ENCODE data around the gene NOC4L. TPM values are rescaled to one million over a fixed set of nuclear protein-coding genes. Genes with fewer than 3 reads are reported as not detected.

The NOC4L gene
- total RNA-seq, 1 donor from 2014 or later: 16.5 TPM

DNA sequence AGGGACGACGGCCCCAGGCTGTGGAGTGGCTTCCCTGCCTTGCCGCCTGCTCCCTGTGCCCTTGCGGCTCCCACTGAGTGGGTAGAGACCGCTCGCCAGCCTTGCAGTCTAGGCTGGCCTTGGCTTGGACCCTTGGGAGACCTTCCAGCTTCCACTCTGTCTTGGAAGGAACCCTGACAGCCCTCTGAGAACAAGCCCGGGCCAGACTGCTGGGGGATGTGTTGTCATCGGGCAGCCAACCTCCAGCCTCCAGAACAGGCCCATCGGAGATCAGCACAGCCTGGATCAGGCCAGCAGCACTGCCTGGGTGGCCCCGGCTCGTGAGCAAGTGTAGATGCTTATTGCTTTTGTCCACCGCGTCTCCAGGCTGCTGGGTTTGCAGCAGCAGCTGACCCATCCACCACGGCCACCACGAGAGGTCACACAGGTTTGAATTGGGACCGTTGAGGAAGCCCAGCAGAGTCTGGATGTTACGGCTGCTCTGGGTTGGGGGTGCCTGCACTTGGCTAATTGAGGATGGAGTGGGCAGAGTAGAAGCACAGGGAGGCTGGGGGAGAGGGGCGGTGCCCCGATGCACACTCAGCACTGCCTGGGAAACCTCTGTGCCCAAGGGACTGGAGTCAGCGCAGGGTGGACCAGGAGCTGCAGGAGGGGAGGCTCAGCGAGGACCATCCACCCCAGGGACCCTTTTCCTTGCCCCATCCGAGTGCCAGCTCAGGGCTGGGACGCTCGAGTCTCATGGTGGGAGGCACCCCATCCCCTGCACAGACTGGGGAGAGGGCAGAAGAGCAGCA, 55.5 kb downstream of the NOC4L start:
- no peak overlapping the region for H3K4me3 ChIP-seq
- H3K36me3 ChIP-seq: no peaks in the 10 kb centered on the region
- H3K9me3 ChIP-seq: no peaks in the 10 kb centered on the region
- H3K4me1 ChIP-seq: no peaks in the 10 kb centered on the region
- no peak for ATAC-seq
- intact Hi-C loops (cut with DNase I): no loop called here
- DNase-seq: no peak
- H3K27me3 ChIP-seq: peaks cover 18% of the 10 kb centered on the region
- TF ChIP-seq, protein P1, sequence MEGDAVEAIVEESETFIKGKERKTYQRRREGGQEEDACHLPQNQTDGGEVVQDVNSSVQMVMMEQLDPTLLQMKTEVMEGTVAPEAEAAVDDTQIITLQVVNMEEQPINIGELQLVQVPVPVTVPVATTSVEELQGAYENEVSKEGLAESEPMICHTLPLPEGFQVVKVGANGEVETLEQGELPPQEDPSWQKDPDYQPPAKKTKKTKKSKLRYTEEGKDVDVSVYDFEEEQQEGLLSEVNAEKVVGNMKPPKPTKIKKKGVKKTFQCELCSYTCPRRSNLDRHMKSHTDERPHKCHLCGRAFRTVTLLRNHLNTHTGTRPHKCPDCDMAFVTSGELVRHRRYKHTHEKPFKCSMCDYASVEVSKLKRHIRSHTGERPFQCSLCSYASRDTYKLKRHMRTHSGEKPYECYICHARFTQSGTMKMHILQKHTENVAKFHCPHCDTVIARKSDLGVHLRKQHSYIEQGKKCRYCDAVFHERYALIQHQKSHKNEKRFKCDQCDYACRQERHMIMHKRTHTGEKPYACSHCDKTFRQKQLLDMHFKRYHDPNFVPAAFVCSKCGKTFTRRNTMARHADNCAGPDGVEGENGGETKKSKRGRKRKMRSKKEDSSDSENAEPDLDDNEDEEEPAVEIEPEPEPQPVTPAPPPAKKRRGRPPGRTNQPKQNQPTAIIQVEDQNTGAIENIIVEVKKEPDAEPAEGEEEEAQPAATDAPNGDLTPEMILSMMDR (IDR thresholded peaks at IDR 0.05): no peak
- no peak overlapping the region for H3K27ac ChIP-seq

DNA sequence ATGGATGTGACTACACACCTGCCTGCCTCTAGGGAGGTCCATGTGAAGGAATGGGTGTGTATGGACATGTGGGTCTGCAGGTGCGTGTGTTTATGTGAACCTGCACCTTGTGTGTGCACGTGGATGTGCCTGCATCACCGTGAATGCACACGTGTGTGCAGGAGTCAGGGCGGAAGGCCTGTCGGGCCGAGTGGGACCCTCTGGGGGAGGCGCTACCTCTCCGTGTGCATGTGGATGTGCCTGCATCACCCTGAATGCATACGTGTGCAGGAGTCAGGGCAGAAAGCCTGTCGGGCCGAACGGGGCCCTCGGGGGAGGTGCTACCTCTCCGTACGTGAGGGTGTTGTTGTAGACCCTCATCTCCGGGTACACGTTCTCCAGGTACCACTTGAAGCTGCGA, 56.5 kb downstream of the NOC4L start:
- TF ChIP-seq, protein P1 (IDR thresholded peaks at IDR 0.05): no peak
- no peaks in the 10 kb centered on the region for H3K9me3 ChIP-seq
- DNase-seq (no peak), ATAC-seq (no peak)
- no peak overlapping the region for H3K27ac ChIP-seq
- intact Hi-C loops (cut with DNase I): no loop called here
- no peak overlapping the region for H3K4me3 ChIP-seq
- H3K27me3 ChIP-seq: peaks cover 29% of the 10 kb centered on the region
- H3K4me1 ChIP-seq: peaks cover 5% of the 10 kb centered on the region
- no peaks in the 10 kb centered on the region for H3K36me3 ChIP-seq

DNA sequence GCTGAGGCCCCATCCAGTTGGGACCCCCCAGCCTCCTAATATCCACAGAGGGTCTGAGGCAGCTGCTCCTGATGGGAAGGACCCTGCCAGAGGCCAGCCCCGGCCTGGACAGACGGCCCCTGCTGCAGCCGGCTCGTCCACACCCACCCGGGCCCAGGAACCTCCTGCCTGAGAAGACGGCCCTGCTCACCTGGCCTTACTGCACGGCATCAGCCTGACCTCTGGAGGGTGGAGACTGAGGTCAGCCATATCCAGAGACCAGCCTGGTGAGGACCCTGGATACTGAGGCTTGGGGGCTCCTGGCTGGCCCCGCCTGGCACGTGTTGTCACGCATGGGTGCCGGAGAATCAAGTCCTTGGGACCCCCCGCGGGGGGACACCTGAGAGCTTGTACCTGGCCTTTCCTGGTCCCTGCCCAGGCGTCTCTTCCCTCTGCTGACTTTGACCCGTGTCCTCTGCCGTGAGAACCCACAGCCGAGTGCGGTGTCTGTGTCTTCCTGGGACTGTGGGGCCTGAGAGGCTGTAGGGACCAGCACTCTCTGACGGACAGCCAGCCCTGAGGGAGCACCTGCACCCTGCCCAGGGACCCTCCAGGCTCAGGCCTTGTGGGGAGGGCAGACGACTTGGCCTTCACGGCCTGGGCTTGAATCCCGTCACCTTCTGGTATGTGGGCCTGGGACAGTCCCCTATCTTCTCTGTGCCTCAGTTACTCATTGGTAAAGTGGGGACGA, 57.3 kb downstream of the NOC4L start:
- intact Hi-C loops (cut with DNase I): no loop called here
- TF ChIP-seq, protein P1 (IDR thresholded peaks at IDR 0.05): no peak
- Histone ChIP-seq H3K9me3 (no peaks in the 10 kb centered on the region), H3K4me1 (peaks cover 5% of the 10 kb centered on the region), H3K27me3 (peaks cover 34% of the 10 kb centered on the region), H3K4me3 (no peak overlapping the region), H3K27ac (no peak overlapping the region), H3K36me3 (no peaks in the 10 kb centered on the region)
- no peak for ATAC-seq
- DNase-seq: no peak

Other genes with a start within 250 kb of the NOC4L start
- 32.4 TPM for gene ULK1, start 249.8 kb upstream of the NOC4L start, total RNA-seq
- gene PUS1, start 215.2 kb upstream of the NOC4L start, total RNA-seq: 19.9 TPM
- 41.4 TPM for gene EP400, start 194.5 kb upstream of the NOC4L start, total RNA-seq
- gene DDX51, start 138 bp upstream of the NOC4L start, total RNA-seq: 16.2 TPM
- 1.6 TPM for gene GALNT9, start 185.1 kb downstream of the NOC4L start, total RNA-seq